Thyroid gland (tissue), 4 donors: Measurements from ENCODE around the gene CCDC187.

Source experiments
- POLR2A ChIP-seq, 2 donors: fragments of 450-650 bp; IDR thresholded peaks; one replicate each; pipeline ENCODE4 v1.6.1; 2017; ENCODE audit warnings: antibody characterized with exemption in 2 of 2, mild to moderate bottlenecking in 2 of 2, moderate library complexity in 1 of 2
- TF ChIP-seq, protein P1 (sequence below), 6 experiments: fragments of 200-600 bp in 3 of 6; fragments of 450-650 bp in 3 of 6; sonication (generic) in 3 of 6; IDR thresholded peaks; one replicate each; pipeline ENCODE4 v1.5.1; 2016 to 2019; ENCODE audit warnings: antibody characterized with exemption in 6 of 6, mild to moderate bottlenecking in 2 of 6, inconsistent platforms in 1 of 6, moderate library complexity in 1 of 6

DNA sequence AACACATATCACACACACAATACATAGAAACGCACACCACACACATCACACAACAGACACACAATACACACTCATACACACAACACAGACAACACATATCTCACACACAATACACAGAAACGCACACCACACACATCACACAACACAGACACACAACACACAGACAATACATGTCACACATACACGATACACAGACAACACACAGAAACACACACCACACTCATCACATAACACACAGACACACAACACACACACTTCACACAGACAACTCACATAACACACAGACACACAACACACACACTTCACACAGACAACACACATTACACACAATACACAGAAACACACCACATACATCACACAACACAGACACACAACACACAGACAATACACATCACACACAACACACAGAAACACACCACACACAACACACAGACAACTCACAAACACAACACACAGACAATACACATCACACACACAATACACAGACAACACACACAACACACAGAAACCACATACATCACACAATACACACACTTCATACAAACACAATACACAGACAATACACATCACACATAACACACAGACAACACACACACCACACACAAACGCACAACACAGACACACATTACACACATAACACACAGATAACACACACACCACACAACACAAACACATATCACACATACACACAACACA, 4.3 kb upstream of the CCDC187 start:
- TF ChIP-seq, protein P1, sequence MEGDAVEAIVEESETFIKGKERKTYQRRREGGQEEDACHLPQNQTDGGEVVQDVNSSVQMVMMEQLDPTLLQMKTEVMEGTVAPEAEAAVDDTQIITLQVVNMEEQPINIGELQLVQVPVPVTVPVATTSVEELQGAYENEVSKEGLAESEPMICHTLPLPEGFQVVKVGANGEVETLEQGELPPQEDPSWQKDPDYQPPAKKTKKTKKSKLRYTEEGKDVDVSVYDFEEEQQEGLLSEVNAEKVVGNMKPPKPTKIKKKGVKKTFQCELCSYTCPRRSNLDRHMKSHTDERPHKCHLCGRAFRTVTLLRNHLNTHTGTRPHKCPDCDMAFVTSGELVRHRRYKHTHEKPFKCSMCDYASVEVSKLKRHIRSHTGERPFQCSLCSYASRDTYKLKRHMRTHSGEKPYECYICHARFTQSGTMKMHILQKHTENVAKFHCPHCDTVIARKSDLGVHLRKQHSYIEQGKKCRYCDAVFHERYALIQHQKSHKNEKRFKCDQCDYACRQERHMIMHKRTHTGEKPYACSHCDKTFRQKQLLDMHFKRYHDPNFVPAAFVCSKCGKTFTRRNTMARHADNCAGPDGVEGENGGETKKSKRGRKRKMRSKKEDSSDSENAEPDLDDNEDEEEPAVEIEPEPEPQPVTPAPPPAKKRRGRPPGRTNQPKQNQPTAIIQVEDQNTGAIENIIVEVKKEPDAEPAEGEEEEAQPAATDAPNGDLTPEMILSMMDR (IDR thresholded peaks at IDR 0.05), result no peak
- TF ChIP-seq POLR2A (IDR thresholded peaks at IDR 0.05), result no peak
